GM21390 (cell line): Measurements from ENCODE around the gene C10orf53.

Experiments
- ATAC-seq: cut with Tn5 transposase; IDR thresholded peaks from one replicate; pipeline ENCODE4 v1.9.1; 2021; ENCODE audit not compliant: unreplicated experiment

Gene C10orf53

GRCh38 chr10:49736564-49737113 lies 57.2 kb downstream of the C10orf53 start:
- no peak for ATAC-seq

GRCh38 chr10:49737474-49738201 lies 58.2 kb downstream of the C10orf53 start:
- no peak for ATAC-seq

- no peak for ATAC-seq
Observed at GRCh38 chr10:49738616-49739360, 59.3 kb downstream of the C10orf53 start.

DNA sequence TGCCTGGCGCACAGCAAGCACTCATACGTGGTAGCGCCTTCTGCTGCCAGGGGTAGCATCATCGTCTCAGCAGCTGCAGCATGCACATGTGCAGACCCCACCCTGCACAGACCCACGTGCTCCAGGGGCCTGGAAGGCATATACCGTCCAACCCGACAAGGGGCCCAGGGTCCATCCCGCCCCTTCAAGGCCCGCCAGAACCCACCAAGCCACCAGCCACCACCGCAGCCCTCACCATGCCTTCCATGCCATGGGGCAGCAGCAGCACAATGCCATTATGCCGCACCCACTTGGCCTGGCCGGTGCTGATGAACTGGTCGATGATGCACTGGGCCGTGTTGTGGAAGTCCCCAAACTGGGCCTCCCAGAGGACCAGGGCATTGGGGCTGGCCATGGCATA lies 60.0 kb downstream of the C10orf53 start:
- no peak for ATAC-seq

DNA sequence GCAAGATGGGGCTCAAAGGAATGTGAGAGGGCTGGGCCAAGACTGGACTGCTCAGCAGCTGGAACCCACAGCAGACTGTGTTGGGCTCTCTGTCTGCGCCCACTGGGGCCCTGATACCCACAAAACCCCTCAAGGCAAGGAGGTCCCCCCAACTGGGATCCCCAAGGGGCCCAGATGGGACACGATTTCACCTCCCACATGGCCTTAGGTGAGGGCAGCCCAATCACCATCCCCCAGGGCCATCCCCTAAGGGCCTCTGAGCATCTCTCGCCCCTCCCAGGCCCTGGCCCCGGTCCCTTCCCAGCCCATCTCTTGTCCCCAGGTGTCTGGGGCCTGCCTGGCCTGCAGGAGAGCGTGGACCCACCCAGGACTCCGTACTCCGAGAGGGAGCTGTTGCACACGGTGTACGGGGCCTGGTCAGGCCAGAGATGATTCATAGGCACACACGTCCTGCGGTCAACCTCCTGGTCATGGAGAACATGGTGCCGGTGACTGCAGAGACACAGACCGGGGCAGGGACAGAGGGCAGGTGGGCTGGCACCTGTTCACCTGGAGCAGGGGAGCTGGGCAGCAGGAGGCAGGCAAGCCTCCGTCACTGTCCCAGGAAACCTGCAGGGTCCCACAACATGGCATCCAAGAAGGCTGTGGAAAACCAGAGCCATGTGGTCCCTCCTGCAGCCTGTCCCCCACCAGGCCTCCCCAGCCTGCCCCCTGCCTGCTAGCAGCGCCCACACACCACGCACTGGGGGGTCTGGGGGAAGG lies 61.1 kb downstream of the C10orf53 start:
- ATAC-seq, result no peak

DNA sequence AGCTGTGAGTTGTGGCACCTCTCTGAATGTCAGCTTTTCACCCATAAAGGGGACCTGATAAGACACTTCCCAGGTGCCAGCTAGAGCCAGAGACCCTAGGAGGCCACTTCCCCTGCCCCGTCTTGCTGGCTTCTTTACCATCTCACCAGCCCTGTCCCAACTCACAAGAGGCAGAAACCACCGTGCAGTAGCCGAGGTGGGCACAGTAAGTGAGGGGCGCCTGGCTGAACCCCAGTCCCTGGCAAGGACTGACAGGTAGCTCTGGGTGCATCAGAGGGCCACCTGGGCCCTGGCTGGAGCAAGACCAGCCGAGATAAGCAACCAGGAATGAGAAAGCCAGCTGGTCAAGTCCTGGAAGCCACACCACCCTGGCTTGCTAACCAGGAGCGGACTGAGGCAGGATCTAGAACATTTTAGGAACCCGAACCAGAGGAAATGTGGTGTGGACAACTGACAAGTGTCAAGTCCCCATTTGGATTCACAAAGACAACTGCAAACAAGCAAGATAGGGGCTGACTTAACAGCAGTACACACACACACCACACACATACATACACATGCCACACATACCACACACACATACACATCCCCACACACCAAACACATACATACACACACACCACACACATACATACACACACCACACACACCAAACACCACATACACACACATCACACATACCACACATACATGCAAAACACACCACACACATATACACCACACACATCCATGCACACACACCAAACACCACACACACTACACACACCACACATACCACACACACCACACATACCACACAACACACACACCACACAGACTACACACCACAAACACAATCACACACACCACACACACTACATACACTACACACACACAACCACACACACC lies 61.9 kb downstream of the C10orf53 start:
- no peak for ATAC-seq

- ATAC-seq, result no peak
Observed at GRCh38 chr10:49742683-49743463, 63.4 kb downstream of the C10orf53 start.

DNA sequence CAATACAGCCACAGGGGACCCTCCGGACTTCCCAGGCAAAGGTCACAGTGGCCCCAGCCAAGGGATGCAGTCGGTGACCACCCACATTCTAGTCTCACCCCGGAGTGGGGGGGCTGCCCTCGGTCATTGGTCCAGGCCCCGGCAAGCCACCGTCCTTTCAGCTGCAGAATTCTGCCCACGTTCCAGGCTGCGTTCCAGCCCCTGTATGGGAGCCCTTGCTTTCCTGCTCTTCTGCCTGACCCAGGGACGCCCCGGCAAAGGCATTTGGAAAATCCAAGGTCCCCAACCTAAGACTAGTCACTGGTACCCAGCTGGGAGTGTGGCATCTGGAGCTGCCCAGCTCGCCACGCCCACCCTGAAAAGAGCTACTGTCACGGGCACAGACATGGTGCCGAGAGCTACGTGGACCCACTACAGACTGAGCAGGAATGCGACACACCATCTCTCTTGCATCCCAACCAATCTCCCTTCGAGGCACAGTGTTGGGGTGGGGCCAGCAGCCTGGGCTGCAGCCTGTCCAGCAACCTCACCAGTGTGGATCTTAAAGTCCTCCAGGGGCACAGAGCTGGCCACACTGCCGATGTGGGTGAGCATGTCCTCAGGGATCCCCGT lies 64.1 kb downstream of the C10orf53 start:
- no peak for ATAC-seq

DNA sequence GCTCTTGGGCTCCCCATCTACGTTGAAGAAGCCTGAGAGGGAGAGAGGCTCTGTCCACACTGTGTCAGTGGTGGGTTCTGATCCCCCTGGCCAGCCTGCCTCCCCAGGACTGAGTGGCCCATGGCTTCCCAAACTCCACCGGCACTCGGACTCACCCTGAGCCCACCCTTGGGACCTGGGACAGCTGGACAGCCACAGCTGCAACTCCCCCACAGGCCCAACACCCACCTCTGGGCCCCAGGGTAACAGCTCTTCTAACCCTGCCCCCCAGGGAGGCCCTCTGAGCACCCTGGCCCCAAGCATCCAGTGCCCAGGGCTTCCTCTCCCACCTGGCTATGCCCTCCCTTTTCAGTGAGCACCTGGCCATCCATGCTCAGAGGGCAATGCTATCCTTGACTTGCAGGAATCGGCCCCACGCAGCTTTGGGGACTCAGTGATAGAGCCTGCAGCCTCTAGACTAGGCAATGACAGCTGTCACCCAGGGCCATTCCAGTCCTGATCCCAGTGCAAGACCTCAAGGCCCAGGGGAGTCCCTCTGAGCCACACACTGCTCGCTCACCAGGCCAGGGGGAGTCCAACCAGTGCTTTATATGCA lies 64.7 kb downstream of the C10orf53 start:
- no peak for ATAC-seq

GRCh38 chr10:49744924-49745605 lies 65.6 kb downstream of the C10orf53 start:
- ATAC-seq, result no peak

DNA sequence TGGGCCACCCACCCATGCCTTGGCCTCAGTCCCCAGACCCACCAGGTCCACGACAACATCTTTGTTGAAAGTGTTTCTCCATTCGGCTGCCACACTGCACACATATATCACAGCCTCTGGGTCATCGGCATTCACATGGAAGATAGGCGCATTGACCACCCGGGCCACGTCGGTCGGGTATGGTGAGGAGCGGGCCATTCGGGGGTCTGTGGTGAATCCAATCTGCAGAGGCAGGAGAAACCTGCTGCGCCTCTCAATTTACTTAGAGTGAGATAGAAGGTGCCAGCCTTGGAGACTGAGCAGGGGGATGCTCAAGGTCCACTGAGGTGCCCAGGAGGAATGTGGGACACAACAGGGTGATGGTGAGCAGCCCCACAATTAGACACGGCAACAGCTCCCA lies 66.3 kb downstream of the C10orf53 start:
- no peak for ATAC-seq

DNA sequence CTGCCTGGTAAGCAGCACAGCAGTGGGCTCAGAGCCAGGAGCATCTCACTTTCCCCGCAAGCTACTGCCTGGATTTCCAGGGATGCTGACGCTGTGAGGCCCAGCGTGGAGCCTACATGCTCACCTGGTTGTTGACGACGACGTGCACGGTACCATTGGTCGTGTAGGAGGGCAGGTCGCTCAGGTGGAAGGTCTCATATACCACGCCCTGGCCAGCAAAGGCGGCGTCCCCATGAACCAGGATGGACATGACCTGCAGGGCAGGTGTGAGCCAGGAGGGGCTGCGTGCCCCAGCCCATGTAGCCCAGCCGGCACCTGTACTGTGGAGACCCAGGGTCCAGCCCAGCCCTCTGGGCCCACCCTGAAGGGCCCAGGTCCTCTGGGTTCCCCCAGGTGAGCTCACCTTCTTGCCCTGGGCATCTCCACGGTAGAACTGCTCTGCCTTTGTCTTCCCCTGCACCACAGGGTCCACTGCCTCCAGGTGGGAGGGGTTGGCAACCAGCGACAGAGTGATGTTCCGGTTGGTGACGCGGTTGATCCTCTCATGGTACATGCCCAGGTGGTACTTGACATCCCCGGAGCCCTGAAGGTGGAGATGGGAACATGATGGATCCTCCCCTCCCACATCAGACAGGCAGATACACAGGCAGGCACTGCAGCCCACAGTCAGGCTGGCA lies 67.3 kb downstream of the C10orf53 start:
- ATAC-seq, result no peak
